WERI-Rb-1 (cell line): ENCODE results near the gene BOLA1.

Experiments
- DNase-seq: peaks from one replicate; pipeline ENCODE4 v3.0.0-alpha.2; 2020
- H3K27ac ChIP-seq: fragments of 250-450 bp; sonication (Bioruptor Pico); 2 replicates; pipeline ENCODE4 v1.5.1; 2020; ENCODE audit warnings: mild to moderate bottlenecking, moderate library complexity
- H3K27me3 ChIP-seq: fragments of 250-450 bp; sonication (Bioruptor Pico); 2 replicates; pipeline ENCODE4 v1.5.1; 2021; ENCODE audit warnings: mild to moderate bottlenecking, low read depth, moderate library complexity; ENCODE audit not compliant: insufficient read depth, severe bottlenecking
- H3K36me3 ChIP-seq: fragments of 250-450 bp; sonication (Bioruptor Pico); 2 replicates; pipeline ENCODE4 v1.5.1; 2020; ENCODE audit warnings: mild to moderate bottlenecking, moderate library complexity
- H3K4me3 ChIP-seq: 2 replicates; pipeline ENCODE4 v1.5.1; 2011; ENCODE audit warnings: low read depth, mild to moderate bottlenecking, control low read depth, low read length
- H3K9me3 ChIP-seq: fragments of 250-450 bp; sonication (Bioruptor Pico); 2 replicates; pipeline ENCODE4 v1.5.1; 2021; ENCODE audit warnings: mild to moderate bottlenecking, moderate library complexity; ENCODE audit not compliant: severe bottlenecking
- CTCF ChIP-seq: IDR thresholded peaks from 2 replicates; pipeline ENCODE4 v1.5.1; 2011; ENCODE audit warnings: low read depth, mild to moderate bottlenecking, control low read depth, inconsistent platforms, low read length

BOLA1 gene

GRCh38 chr1:149928401-149928724 lies 29.0 kb downstream of the BOLA1 start:
- Histone ChIP-seq H3K27me3 (no peaks in the 10 kb centered on the region), H3K4me3 (peak overlapping the region; percentile 98), H3K9me3 (peaks cover 2% of the 10 kb centered on the region), H3K36me3 (peaks cover 41% of the 10 kb centered on the region), H3K27ac (peak overlapping the region; percentile 89)
- TF ChIP-seq CTCF, result no peak
- no peak for DNase-seq

GRCh38 chr1:149929856-149930255 lies 30.5 kb downstream of the BOLA1 start:
- Histone ChIP-seq H3K4me3 (no peak overlapping the region), H3K36me3 (peaks cover 26% of the 10 kb centered on the region), H3K9me3 (peaks cover 2% of the 10 kb centered on the region), H3K27me3 (no peaks in the 10 kb centered on the region), H3K27ac (no peak overlapping the region)
- no peak for DNase-seq
- no peak for TF ChIP-seq CTCF

GRCh38 chr1:149931212-149931790 lies 31.9 kb downstream of the BOLA1 start:
- Histone ChIP-seq H3K9me3 (peaks cover 2% of the 10 kb centered on the region), H3K27ac (no peak overlapping the region), H3K36me3 (peaks cover 11% of the 10 kb centered on the region), H3K4me3 (no peak overlapping the region), H3K27me3 (no peaks in the 10 kb centered on the region)
- no peak for TF ChIP-seq CTCF
- DNase-seq, result no peak

GRCh38 chr1:149932474-149932873 lies 33.1 kb downstream of the BOLA1 start:
- no peak for TF ChIP-seq CTCF
- H3K36me3 ChIP-seq, result peaks cover under 1% of the 10 kb centered on the region; the same call in 1 of the 2 replicates
- H3K27me3 ChIP-seq, result no peaks in the 10 kb centered on the region
- H3K27ac ChIP-seq, result no peak overlapping the region
- no peak for DNase-seq
- H3K9me3 ChIP-seq, result peaks cover 2% of the 10 kb centered on the region
- H3K4me3 ChIP-seq, result no peak overlapping the region

- peaks cover 2% of the 10 kb centered on the region for H3K9me3 ChIP-seq
- no peak overlapping the region for H3K4me3 ChIP-seq
- no peak for TF ChIP-seq CTCF
- DNase-seq, result no peak
- no peaks in the 10 kb centered on the region for H3K36me3 ChIP-seq
- H3K27ac ChIP-seq, result no peak overlapping the region
- H3K27me3 ChIP-seq, result no peaks in the 10 kb centered on the region
Observed at GRCh38 chr1:149933208-149933607, 33.8 kb downstream of the BOLA1 start.

- Histone ChIP-seq H3K4me3 (no peak overlapping the region), H3K27me3 (no peaks in the 10 kb centered on the region), H3K9me3 (peaks cover 1% of the 10 kb centered on the region), H3K36me3 (no peaks in the 10 kb centered on the region), H3K27ac (no peak overlapping the region)
- DNase-seq, result no peak
- TF ChIP-seq CTCF, result no peak
Observed at GRCh38 chr1:149934356-149934755, 35.0 kb downstream of the BOLA1 start.
